Ovary (tissue), 3 donors: Measurements from ENCODE around the gene SLC41A1.

Experiments
- CTCF ChIP-seq, 3 donors: fragments of 450-650 bp in 2 of 3; fragments of 200-600 bp in 1 of 3; IDR thresholded peaks; one replicate each; pipeline versions ENCODE4 v1.5.1 to v1.8.0; 2016 to 2022; ENCODE audit warnings: antibody characterized with exemption in 3 of 3, mild to moderate bottlenecking in 1 of 3
- EP300 ChIP-seq: sonication (generic); formaldehyde crosslinking; IDR thresholded peaks from one replicate; pipeline ENCODE4 v1.6.1; 2017; ENCODE audit warnings: antibody characterized with exemption
- POLR2A ChIP-seq: fragments of 450-650 bp; IDR thresholded peaks from one replicate; pipeline ENCODE4 v1.6.1; 2017; ENCODE audit warnings: antibody characterized with exemption, mild to moderate bottlenecking, moderate library complexity
- donor health status: DM: no; HTN: no; CAD: no.

GRCh38 chr1:205826995-205827394 is 14.0 kb upstream of the SLC41A1 start:
- no peak for TF ChIP-seq CTCF (IDR thresholded peaks at IDR 0.05)
- TF ChIP-seq EP300 = no peak
- TF ChIP-seq POLR2A = no peak
